HFFc6 (cell line): ENCODE data around the gene CLEC18A. TPM values are rescaled to one million over a fixed set of nuclear protein-coding genes. Genes with fewer than 3 reads are reported as not detected.

ENCODE experiments used
- microRNA-seq: library from miRNA; unstranded; fragments of <30 nt; microRNA quantifications from one replicate; pipeline ENCODE4, GENCODE V29; 2019
- total RNA-seq, 6 experiments: library from RNA; stranded (reverse); fragmentation: NEBNext Ultra II Directional; extraction: Animal tissue kit (Norgen Biotek cat#: 25700); gene quantifications; 2 replicates in 1 of 6; 3 replicates in 5 of 6; pipeline ENCODE4 v1.2.3, GENCODE V29; 2021

Gene CLEC18A
- total RNA-seq, 6 experiments from 2014 or later: 0.14 TPM; not detected in 4

Small RNA genes lying within 50 kb of the gene (microRNA-seq; reads per million reads assigned to microRNA genes)
- gene MIR140: 2,297 reads per million, percentile 82 among the genes with 10 or more reads in this experiment

Other genes starting within 250 kb of the CLEC18A start
- 100 to 1,000 TPM; 248 to 801 (median 737) TPM for gene NQO1, start 224.8 kb upstream of the CLEC18A start, total RNA-seq
- gene NOB1, start 196.4 kb upstream of the CLEC18A start, total RNA-seq: 10 to 100 TPM; 52.3 to 59.3 (median 55.2) TPM
- 10 to 100 TPM; 24.6 to 33.9 (median 30.5) TPM for gene WWP2, start 189.0 kb upstream of the CLEC18A start, total RNA-seq
- 10 to 100 TPM; 17.6 to 21.4 (median 19.5) TPM for gene PDPR, start 163.0 kb downstream of the CLEC18A start, total RNA-seq
- under 1 TPM in 2 of 6 experiments, not detected in 4; 0.05 to 0.07 TPM for gene CLEC18C, start 222.5 kb downstream of the CLEC18A start, total RNA-seq